Neural cell (in vitro differentiated cells): ENCODE measurements around the gene GPR183. TPM values are rescaled to one million over a fixed set of nuclear protein-coding genes. Genes with fewer than 3 reads are reported as not detected.

Source experiments
- H2AFZ ChIP-seq: fragments of 200-600, 300-800 bp; sonication (generic), shearing (Covaris generic); 2 replicates; pipeline ENCODE4 v1.6.0; 2014; ENCODE audit warnings: low read depth, mild to moderate bottlenecking, antibody characterized with exemption, low read length, moderate library complexity
- H3F3A ChIP-seq: fragments of 200-600 bp; shearing (Covaris generic); 2 replicates; pipeline ENCODE4 v1.6.1; 2016; ENCODE audit warnings: mild to moderate bottlenecking, moderate library complexity, mixed read lengths, antibody characterized with exemption, low read length; ENCODE audit not compliant: insufficient read depth, poor library complexity, severe bottlenecking
- H3K27ac ChIP-seq: fragments of 200-600, 300-800 bp; sonication (generic), shearing (Covaris generic); 2 replicates; pipeline ENCODE4 v1.5.1; 2014; ENCODE audit warnings: mild to moderate bottlenecking, low read length, moderate library complexity
- H3K27me3 ChIP-seq: fragments of 300-800, 200-600 bp; sonication (generic), shearing (Covaris generic); 2 replicates; pipeline ENCODE4 v1.6.0; 2014; ENCODE audit warnings: mild to moderate bottlenecking, low read depth, low read length, moderate library complexity; ENCODE audit not compliant: insufficient read depth
- H3K36me3 ChIP-seq: fragments of 300-800, 200-600 bp; sonication (generic), shearing (Covaris generic); 2 replicates; pipeline ENCODE4 v1.5.1; 2014; ENCODE audit warnings: mild to moderate bottlenecking, antibody characterized with exemption, low read length, moderate library complexity; ENCODE audit not compliant: insufficient read depth
- H3K4me2 ChIP-seq: fragments of 300-800, 200-600 bp; sonication (generic), shearing (Covaris generic); 2 replicates; pipeline ENCODE4 v1.6.0; 2014; ENCODE audit warnings: mild to moderate bottlenecking, low read length
- H3K4me3 ChIP-seq: fragments of 300-800, 200-600 bp; sonication (generic), shearing (Covaris generic); 2 replicates; pipeline ENCODE4 v1.5.1; 2014; ENCODE audit warnings: mild to moderate bottlenecking, low read length, moderate library complexity
- H3K79me2 ChIP-seq: fragments of 200-600 bp; shearing (Covaris generic); replicated peaks from 2 replicates; pipeline ENCODE4 v1.6.0; 2014; ENCODE audit warnings: mild to moderate bottlenecking, low read length, moderate library complexity; ENCODE audit not compliant: insufficient read depth
- H3K9ac ChIP-seq: fragments of 300-800, 200-600 bp; sonication (generic), shearing (Covaris generic); 2 replicates; pipeline ENCODE4 v1.6.1; 2016; ENCODE audit warnings: mild to moderate bottlenecking, low read length, mixed read lengths
- H3K9me2 ChIP-seq: fragments of 200-600 bp; shearing (Covaris generic); 2 replicates; pipeline ENCODE4 v1.6.1; 2016; ENCODE audit warnings: mild to moderate bottlenecking, low read length, mixed read lengths; ENCODE audit not compliant: insufficient read depth
- H3K9me3 ChIP-seq: fragments of 200-600, 300-800 bp; sonication (generic), shearing (Covaris generic); 2 replicates; pipeline ENCODE4 v1.6.1; 2016; ENCODE audit warnings: mild to moderate bottlenecking, mixed run types, low read length, moderate library complexity, mixed read lengths
- H4K20me1 ChIP-seq: fragments of 200-600 bp; shearing (Covaris generic); 2 replicates; pipeline ENCODE4 v1.6.1; 2016; ENCODE audit warnings: mild to moderate bottlenecking, mixed run types; ENCODE audit not compliant: insufficient read depth
- CTCF ChIP-seq: fragments of 450-650 bp; IDR thresholded peaks from 2 replicates; pipeline ENCODE4 v1.5.1; 2014; ENCODE audit warnings: antibody characterized with exemption, mild to moderate bottlenecking, moderate library complexity; ENCODE audit not compliant: poor library complexity, severe bottlenecking
- EP300 ChIP-seq: fragments of 450-650 bp; conservative IDR thresholded peaks from 2 replicates; pipeline ENCODE4 v1.6.1; 2014; ENCODE audit warnings: antibody characterized with exemption, mild to moderate bottlenecking, moderate library complexity; ENCODE audit not compliant: poor library complexity, severe bottlenecking
- EZH2 ChIP-seq: fragments of 200-600, 300-800 bp; shearing (Covaris generic), sonication (generic); IDR thresholded peaks from 2 replicates; pipeline ENCODE4 v1.6.1; 2014; ENCODE audit warnings: antibody characterized with exemption, low read length, borderline replicate concordance, mild to moderate bottlenecking; ENCODE audit not compliant: insufficient read depth, poor library complexity, severe bottlenecking
- POLR2AphosphoS5 ChIP-seq: IDR thresholded peaks from 2 replicates; pipeline ENCODE4 v1.6.1; 2012
- RAD21 ChIP-seq: fragments of 450-650 bp; conservative IDR thresholded peaks from 2 replicates; pipeline ENCODE4 v1.6.1; 2014; ENCODE audit warnings: antibody characterized with exemption, mild to moderate bottlenecking, moderate library complexity
- REST ChIP-seq: IDR thresholded peaks from 2 replicates; pipeline ENCODE4 v1.6.1; 2012; ENCODE audit warnings: borderline replicate concordance
- SMC3 ChIP-seq: fragments of 450-650 bp; conservative IDR thresholded peaks from 2 replicates; pipeline ENCODE4 v1.6.1; 2014; ENCODE audit warnings: antibody characterized with exemption, mild to moderate bottlenecking, moderate library complexity; ENCODE audit not compliant: poor library complexity
- TAF1 ChIP-seq: IDR thresholded peaks from 2 replicates; pipeline ENCODE4 v1.6.1; 2012; ENCODE audit warnings: low read depth
- polyA plus RNA-seq: library from polyadenylated mRNA; depleted of rRNA; stranded (reverse); fragments of >200 nt; gene quantifications from 2 replicates; pipeline ENCODE4 v1.2.3, GENCODE V29; 2014

Gene GPR183
- polyA plus RNA-seq, 1 donor from 2014 or later = not detected

GRCh38 chr13:99327761-99328160 is 20.6 kb upstream of the GPR183 start:
- TF ChIP-seq EZH2 (no peak), REST (no peak), POLR2AphosphoS5 (no peak), EP300 (no peak), TAF1 (no peak)
- no peak overlapping the region for H3K27ac ChIP-seq
- H3K27me3 ChIP-seq = no peaks in the 10 kb centered on the region
- no peak overlapping the region for H3K4me3 ChIP-seq
- no peak overlapping the region for H3K4me2 ChIP-seq
- no peak overlapping the region for H3K9ac ChIP-seq
- H3K9me2 ChIP-seq = no peaks in the 10 kb centered on the region
- no peaks in the 10 kb centered on the region for H3K79me2 ChIP-seq
- no peaks in the 10 kb centered on the region for H4K20me1 ChIP-seq
- no peak overlapping the region for H2AFZ ChIP-seq
- no peaks in the 10 kb centered on the region for H3K9me3 ChIP-seq
- H3F3A ChIP-seq = no peaks in the 10 kb centered on the region
- H3K36me3 ChIP-seq = no peaks in the 10 kb centered on the region

- no peaks in the 10 kb centered on the region for H4K20me1 ChIP-seq
- no peaks in the 10 kb centered on the region for H3K27me3 ChIP-seq
- no peaks in the 10 kb centered on the region for H3K9me2 ChIP-seq
- no peaks in the 10 kb centered on the region for H3F3A ChIP-seq
- no peaks in the 10 kb centered on the region for H3K79me2 ChIP-seq
- no peaks in the 10 kb centered on the region for H3K36me3 ChIP-seq
- H3K27ac ChIP-seq = no peak overlapping the region
- H3K4me3 ChIP-seq = no peak overlapping the region
- no peaks in the 10 kb centered on the region for H3K9me3 ChIP-seq
- no peak overlapping the region for H3K4me2 ChIP-seq
- H2AFZ ChIP-seq = no peak overlapping the region
- H3K9ac ChIP-seq = no peak overlapping the region
- TF ChIP-seq CTCF = no peak
- no peak for TF ChIP-seq SMC3
- TF ChIP-seq REST = no peak
- no peak for TF ChIP-seq RAD21
- no peak for TF ChIP-seq POLR2AphosphoS5
- no peak for TF ChIP-seq EZH2
- no peak for TF ChIP-seq EP300
Measured at GRCh38 chr13:99327126-99327525, 19.9 kb upstream of the GPR183 start.
